IPS-18c (cell line): ENCODE results near the gene ZMYND11.
"Not testable (repeated sequence)": the region's sequence is repeated elsewhere in the genome, so short reads cannot be mapped to it uniquely, and the experiment has no call there.

Source experiments
- H3K4me3 ChIP-seq: 2 replicates; pipeline ENCODE4 v1.7.0; 2013; ENCODE audit warnings: low read depth, mild to moderate bottlenecking, low read length, moderate library complexity; ENCODE audit not compliant: insufficient read depth
- H3K9me3 ChIP-seq: one replicate; pipeline ENCODE4 v1.6.1; 2013; ENCODE audit warnings: mild to moderate bottlenecking, low read length, moderate library complexity; ENCODE audit not compliant: control insufficient read depth, insufficient read depth

ZMYND11 gene

DNA sequence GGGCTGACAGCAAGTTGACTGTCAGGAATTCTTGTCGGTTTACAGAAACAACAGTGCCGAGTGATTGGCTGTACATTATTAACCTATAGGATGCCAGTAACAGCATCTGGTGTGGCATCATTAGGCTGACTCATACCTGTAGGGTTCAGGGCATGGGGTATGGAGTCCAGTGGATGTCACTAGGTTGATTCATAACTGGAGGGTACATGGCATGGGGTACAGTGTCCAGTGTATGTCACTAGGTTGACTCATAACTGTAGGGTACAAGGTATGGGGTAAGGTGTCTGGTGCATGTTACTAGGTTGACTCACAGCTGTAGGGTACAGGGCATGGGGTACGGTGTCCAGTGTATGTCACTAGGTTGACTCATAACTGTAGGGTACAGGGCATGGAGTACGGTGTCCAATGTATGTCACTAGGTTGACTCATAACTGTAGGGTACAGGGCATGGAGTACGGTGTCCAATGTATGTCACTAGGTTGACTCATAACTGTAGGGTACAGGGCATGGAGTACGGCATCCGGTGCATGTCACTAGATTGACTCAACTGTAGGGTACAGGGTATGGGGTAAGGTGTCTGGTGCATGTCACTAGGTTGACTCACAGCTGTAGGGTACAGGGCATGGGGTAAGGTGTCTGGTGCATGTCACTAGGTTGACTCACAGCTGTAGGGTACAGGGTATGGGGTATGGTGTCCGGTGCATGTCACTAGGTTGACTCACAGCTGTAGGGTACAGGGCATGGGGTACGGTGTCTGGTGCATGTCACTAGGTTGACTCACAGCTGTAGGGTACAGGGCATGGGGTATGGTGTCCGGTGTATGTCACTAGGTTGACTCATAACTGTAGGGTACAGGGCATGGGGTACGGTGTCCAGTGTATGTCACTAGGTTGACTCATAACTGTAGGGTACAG, 129.2 kb downstream of the ZMYND11 start:
- H3K9me3 ChIP-seq, H3K4me3 ChIP-seq: not testable (repeated sequence)

- H3K4me3 ChIP-seq, H3K9me3 ChIP-seq: not testable (repeated sequence)
Observed at GRCh38 chr10:265074-265440, 129.8 kb downstream of the ZMYND11 start.

DNA sequence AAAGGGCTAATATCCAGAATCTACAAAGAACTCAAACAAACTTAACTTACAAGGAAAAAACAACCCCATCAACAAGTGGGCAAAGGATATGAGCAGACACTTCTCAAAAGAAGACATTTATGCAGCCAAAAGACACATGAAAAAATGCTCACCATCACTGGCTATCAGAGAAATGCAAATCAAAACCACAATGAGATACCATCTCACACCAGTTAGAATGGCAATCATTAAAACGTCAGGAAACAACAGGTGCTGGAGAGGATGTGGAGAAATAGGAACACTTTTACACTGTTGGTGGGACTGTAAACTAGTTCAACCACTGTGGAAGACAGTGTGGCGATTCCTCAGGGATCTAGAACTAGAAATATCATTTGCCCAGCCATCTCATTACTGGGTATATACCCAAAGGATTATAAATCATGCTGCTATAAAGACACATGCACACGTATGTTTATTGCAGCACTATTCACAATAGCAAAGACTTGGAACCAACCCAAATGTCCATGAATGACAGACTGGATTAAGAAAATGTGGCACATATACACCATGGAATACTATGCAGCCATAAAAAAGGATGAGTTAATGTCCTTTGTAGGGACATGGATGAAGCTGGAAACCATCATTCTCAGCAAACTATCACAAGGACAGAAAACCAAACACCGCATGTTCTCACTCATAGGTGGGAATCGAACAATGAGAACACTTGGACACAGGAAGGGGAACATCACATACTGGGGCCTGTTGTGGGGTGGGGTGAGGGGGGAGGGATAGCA, 130.7 kb downstream of the ZMYND11 start:
- H3K9me3 ChIP-seq, H3K4me3 ChIP-seq: not testable (repeated sequence)

GRCh38 chr10:266974-267425, 131.7 kb downstream of the ZMYND11 start:
- H3K9me3 ChIP-seq = no peaks in the 10 kb centered on the region

DNA sequence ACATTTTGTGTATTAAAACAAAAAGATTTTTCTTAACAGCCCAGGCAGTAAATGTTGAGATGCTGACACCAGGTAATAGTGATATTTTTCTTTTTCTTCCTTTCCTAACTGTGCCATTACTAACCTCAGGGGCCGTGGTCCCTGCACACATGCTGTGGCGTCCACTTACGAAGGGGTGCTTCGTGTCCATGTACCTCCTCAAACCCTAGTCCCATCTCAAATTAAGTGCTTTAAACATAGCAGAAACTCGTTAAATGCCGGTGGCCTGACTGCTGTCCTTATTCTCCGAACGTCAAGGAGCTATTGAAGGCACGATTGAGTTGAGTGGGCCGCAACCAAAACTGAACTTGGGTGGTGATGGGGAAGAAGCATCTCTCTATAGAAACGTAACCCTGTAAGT, 132.4 kb downstream of the ZMYND11 start:
- Histone ChIP-seq H3K9me3 (no peaks in the 10 kb centered on the region), H3K4me3 (no peak overlapping the region)

More at GRCh38 chr10:266974-267425, 131.7 kb downstream of the ZMYND11 start:
- H3K4me3 ChIP-seq = no peak overlapping the region

DNA sequence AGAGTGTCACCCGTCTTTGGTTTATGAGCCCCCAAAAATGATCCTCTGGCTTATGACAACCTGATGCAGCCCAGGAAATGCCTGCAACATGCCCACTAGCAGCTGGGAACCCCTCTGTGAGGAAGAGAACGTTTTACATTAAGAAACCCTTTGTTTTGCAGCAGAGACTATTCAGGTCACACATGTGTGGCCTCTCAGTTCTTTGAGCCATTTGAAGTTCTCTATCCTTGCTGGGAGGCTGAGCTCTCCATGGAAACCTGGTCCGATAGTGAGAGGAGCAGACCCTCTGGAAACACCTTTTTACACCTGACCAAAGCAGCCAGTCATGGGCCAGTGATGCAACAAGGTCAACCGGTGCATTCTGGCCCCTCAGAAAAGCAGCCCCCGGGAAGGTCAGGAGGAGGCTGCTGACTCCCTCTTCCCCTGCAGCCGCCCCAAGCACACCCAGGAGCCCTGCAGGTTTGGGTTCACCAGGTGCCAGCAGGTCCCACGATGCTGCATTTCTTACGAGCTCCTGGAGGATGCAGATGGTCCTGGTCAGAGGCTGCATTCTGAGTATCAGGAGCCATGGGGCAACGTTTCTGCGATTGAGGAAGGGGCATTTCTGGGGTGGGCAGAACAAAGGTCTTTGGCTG, 134.3 kb downstream of the ZMYND11 start:
- H3K9me3 ChIP-seq = no peaks in the 10 kb centered on the region

GRCh38 chr10:271201-271600, 135.9 kb downstream of the ZMYND11 start:
- Histone ChIP-seq H3K4me3 (no peak overlapping the region), H3K9me3 (no peaks in the 10 kb centered on the region)

More for the DNA sequence above, 134.3 kb downstream of the ZMYND11 start:
- no peak overlapping the region for H3K4me3 ChIP-seq

DNA sequence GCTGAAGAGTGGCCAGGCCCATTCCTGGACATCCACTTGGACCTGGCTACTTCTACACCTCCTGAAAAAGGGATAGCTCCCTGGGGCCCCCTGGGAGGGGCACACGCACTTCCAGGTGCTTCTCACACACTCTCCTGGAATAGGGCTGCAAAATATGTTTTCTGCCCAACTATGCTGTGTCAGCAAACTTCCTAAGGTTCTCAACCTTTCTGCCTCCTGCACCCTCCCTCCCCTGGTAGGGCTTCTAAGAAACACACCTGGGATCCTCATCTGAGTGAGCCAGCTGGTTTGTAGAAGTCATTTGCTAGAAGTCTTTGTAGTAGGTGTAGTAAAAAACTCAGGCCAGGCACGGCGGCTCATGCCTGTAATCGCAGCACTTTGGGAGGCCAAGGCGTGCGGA, 136.5 kb downstream of the ZMYND11 start:
- no peak overlapping the region for H3K4me3 ChIP-seq
- no peaks in the 10 kb centered on the region for H3K9me3 ChIP-seq

- Histone ChIP-seq H3K9me3 (no peaks in the 10 kb centered on the region), H3K4me3 (no peak overlapping the region)
Observed at GRCh38 chr10:273088-273487, 137.8 kb downstream of the ZMYND11 start.

GRCh38 chr10:274866-275265, 139.6 kb downstream of the ZMYND11 start:
- H3K9me3 ChIP-seq = no peaks in the 10 kb centered on the region
- no peak overlapping the region for H3K4me3 ChIP-seq

GRCh38 chr10:275680-276079, 140.4 kb downstream of the ZMYND11 start:
- H3K9me3 ChIP-seq = no peaks in the 10 kb centered on the region
- H3K4me3 ChIP-seq = no peak overlapping the region

GRCh38 chr10:277963-278362, 142.7 kb downstream of the ZMYND11 start:
- no peaks in the 10 kb centered on the region for H3K9me3 ChIP-seq
- no peak overlapping the region for H3K4me3 ChIP-seq

- Histone ChIP-seq H3K9me3 (no peaks in the 10 kb centered on the region), H3K4me3 (no peak overlapping the region)
Observed at GRCh38 chr10:278707-279106, 143.5 kb downstream of the ZMYND11 start.

GRCh38 chr10:279232-279631, 144.0 kb downstream of the ZMYND11 start:
- no peaks in the 10 kb centered on the region for H3K9me3 ChIP-seq
- H3K4me3 ChIP-seq = no peak overlapping the region

DNA sequence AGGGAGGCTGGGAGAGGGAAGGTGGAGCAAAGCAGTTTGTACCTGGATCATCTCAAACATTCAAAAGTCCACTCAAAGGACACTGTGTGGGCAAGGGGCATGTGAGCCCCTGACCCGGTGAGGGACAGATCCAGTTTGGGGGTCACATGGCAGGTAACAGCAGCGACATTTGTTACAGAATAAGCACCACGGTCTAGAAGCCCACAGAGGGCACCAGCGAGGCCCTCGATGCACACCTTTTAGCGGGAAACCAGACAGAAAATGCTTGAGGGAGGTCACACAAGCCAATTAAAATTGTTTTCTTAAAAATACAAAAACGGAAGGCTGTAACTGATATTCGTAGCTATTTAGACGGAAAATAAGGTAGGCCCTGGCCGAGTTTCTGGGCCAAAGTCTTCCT, 144.4 kb downstream of the ZMYND11 start:
- Histone ChIP-seq H3K4me3 (no peak overlapping the region), H3K9me3 (no peaks in the 10 kb centered on the region)

- no peaks in the 10 kb centered on the region for H3K9me3 ChIP-seq
Observed at GRCh38 chr10:282294-283139, 147.3 kb downstream of the ZMYND11 start.

GRCh38 chr10:283140-283479, 147.9 kb downstream of the ZMYND11 start:
- Histone ChIP-seq H3K9me3 (no peaks in the 10 kb centered on the region), H3K4me3 (no peak overlapping the region)

More at GRCh38 chr10:282294-283139, 147.3 kb downstream of the ZMYND11 start:
- no peak overlapping the region for H3K4me3 ChIP-seq
